Measurements from ENCODE around the gene TMEM60. TPM values are rescaled to one million over a fixed set of nuclear protein-coding genes. Genes with fewer than 3 reads are reported as not detected.
A peak's percentile ranks its signal among the peaks of the same experiment; 100 is the strongest.
"Not testable (repeated sequence)": the region's sequence is repeated elsewhere in the genome, so short reads cannot be mapped to it uniquely, and the experiment has no call there.

TMEM60 gene
- total RNA-seq, 2 donors from 2014 or later: 18.3 to 20.3 TPM

DNA sequence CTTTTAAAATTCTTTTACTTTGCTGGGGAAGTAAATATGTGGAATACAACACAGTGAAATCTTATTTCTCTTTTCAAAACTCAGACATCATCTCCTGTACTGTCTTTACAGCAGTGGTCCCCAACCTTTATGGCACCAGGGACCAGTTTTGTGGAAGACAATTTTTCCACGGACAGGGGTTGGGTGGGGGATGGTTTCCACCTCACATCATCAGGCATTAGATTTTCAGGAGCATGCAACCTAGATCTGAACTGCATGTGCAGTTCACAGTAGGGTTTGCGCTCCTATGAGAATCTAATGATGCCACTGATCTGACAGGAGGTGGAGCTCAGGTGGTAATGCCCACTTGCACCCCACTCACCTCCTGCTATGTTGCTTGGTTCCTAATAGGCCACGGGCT, 12.2 kb downstream of the TMEM60 start:
- no peak for DNase-seq
- intact Hi-C loops (cut with DNase I, micrococcal nuclease): no loop called here
- no peak for ATAC-seq

DNA sequence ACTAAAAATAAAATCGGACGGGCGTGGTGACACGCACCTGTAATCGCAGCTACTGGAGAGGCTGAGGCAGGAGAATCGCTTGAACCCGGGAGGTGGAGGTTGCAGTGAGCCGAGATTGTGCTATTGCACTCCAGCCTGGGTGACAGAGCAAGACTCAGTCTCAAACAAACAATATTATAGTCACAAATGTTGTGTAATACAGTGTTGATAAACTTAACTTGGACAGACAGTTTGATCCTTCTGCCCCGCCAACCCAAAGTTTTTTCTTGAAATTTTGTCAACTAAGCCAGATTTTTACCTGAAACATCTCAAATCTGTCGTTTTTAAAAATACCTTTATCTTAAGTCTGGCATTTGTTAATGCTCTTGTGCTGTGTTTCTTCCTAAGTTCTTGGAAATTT, 13.8 kb downstream of the TMEM60 start:
- intact Hi-C loops (cut with DNase I, micrococcal nuclease); DNase-seq: not testable (repeated sequence)
- ATAC-seq: peak; percentile 9

- ATAC-seq (peak; percentile 94), DNase-seq (no peak)
- intact Hi-C loops (cut with DNase I, micrococcal nuclease): no loop called here
These were observed 14.7 kb downstream of the TMEM60 start for GRCh38 chr7:77783545-77783944.

DNA sequence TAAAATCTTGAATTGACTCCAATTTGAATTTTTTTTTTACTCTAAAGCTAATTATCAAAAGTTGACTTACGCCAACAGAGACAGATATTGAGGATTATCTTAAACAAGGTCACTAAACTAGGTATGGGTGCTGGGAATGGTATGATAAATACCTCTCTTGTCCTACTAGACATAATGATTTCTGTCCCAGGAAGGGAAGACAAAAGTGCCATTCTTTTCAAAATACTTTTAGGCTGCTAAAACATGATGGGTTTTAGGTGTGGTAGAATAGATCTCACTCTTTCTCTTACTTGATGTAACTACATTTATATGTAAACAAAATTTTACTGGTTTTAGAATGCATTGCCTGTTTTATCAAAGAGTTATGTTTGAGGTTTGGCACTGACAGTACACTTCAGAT, 15.1 kb downstream of the TMEM60 start:
- DNase-seq (no peak), ATAC-seq (peak; percentile 12)
- intact Hi-C loops (cut with DNase I, micrococcal nuclease): no loop called here

DNA sequence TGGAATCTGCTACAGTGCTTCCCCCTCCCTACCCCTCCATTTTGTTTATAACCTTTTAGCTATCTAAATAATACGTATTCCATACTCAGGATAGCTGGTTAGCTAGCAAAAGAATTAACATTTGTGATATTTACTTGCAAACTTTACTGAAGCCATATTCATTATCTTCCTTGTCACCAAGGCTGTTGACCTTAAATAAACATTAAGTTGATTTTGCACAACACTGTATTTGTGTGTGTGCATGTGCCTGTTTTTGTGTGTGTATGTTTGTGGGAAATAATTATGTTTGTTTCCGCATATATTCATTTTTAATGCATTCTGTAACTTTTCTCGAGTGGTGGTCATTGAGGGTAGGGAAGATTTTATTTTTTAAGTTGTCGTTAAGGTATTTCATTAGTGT, 15.9 kb downstream of the TMEM60 start:
- ATAC-seq (no peak), DNase-seq (no peak)
- intact Hi-C loops (cut with DNase I, micrococcal nuclease): no loop called here

- DNase-seq: no peak
- intact Hi-C loops (cut with DNase I, micrococcal nuclease): no loop called here
- no peak for ATAC-seq
These were observed 19.7 kb downstream of the TMEM60 start for GRCh38 chr7:77778535-77778934.

DNA sequence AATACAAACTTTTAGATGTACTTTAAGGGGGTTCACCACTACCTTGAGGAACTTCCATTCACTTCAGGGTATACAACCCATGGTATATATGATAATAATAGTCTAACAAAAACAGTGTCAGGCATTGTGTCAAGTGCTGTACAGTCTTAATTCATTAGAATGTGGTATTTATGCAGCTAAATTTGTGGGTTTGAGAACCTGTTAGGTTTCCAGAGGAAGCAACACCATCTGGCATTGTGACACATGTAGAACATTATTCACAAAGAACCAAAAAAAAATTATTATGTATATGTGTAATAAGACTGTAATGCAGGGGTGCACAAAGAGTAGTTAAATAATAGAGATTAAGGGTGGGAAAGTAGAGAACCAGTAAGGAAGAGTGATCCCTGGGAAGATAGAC, 26.3 kb downstream of the TMEM60 start:
- intact Hi-C loops (cut with DNase I, micrococcal nuclease): no loop called here
- ATAC-seq (no peak), DNase-seq (no peak)

GRCh38 chr7:77770316-77770715, 27.9 kb downstream of the TMEM60 start:
- no peak for DNase-seq
- no peak for ATAC-seq
- intact Hi-C loops (cut with DNase I, micrococcal nuclease): no loop called here

DNA sequence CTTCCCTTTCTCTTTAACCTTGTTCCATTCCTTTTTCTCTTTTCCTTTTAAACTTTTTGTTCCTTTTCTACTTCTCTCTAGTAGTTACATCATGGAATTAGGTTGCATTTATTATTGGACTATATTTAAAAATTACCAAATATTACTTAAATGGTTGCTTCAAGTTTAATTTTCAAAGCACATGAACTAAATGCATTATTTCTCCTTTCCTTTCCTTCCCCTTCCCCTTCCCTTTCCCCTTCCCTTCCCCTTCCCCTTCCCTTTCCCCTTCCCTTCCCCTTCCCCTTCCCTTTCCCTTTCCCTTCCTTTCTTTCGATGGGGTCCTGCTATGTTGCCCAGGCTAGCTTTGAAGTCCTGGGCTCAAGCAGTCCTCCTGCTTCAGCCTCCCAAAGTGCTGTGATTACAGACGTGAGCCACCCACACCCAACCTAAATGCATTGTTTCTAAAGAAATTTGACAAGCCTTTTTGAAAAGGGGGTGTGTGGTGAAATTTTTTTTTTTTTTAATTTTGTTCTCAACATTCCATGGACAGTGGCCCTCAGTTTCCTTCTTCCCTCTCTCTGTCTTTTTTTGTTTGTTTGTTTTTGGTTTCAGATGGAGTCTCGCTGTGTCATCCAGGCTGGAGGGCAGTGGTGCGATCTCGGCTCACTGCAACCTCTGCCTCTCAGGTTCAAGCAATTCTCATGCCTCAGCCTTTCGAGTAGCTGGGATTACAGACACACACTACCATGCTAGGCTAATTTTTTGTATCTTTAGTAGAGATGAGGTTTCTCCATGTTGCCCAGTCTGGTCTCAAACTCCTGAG, 31.2 kb downstream of the TMEM60 start:
- ATAC-seq (no peak), DNase-seq (no peak)
- intact Hi-C loops (cut with DNase I, micrococcal nuclease): no loop called here

DNA sequence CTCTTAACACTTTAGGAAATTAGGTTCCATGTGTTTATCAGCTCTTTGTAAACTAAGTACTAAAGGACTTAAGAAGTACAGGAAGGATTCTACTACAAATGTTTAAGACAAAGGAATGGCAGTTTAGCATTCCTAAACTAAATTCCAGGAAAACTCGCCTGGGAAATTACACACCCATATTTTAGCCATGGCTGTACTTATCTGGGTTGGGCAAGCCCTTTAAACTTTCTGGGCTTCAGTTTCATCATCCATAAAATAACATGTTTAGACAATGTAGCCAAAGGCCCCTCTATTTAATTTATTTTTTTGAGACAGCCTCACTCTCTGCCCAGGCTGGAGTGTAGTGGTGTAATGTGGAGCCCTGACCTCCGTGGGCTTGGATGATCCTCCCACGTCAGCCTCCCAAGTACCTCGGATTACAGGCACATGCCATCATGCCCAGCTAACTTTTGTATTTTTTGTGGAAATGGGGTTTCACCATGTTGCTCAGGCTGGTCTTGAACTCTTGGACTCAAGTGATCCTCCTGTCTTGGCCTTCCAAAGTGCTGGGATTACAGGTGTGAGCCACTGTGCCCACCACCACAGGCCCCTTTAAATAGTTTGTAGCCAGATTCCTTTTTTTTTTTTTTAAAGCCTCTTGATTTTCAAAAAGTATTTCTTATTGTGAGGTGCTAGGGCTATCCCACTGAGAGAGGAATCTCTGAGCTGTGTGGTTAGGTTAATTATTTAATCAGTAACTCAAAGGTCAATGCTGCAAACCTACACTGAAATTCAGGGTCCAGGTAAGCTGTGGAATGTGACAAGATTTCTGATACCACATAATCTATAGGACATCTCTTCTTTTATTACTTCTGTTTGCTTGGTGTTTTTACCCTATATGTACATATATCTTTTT, 32.1 kb downstream of the TMEM60 start:
- ATAC-seq (peak; percentile 90), DNase-seq (no peak)
- intact Hi-C loops (cut with DNase I, micrococcal nuclease): no loop called here

- intact Hi-C loops (cut with DNase I, micrococcal nuclease): no loop called here
- ATAC-seq (no peak), DNase-seq (no peak)
These were observed 32.8 kb downstream of the TMEM60 start for GRCh38 chr7:77765481-77765880.

GRCh38 chr7:77760809-77761453, 37.3 kb downstream of the TMEM60 start:
- ATAC-seq: no peak
- DNase-seq: no peak
- intact Hi-C loops (cut with DNase I, micrococcal nuclease): no loop called here

GRCh38 chr7:77759294-77759889, 38.8 kb downstream of the TMEM60 start:
- intact Hi-C loops (cut with DNase I, micrococcal nuclease): loop anchor here in 1 of 2 donors (5.0 kb wide), 1 partner anchor 102 kb away; no protein-coding TSS in a partner anchor
- DNase-seq (peak in 1 of 2 donors; percentile 62), ATAC-seq (peak; percentile 72)

DNA sequence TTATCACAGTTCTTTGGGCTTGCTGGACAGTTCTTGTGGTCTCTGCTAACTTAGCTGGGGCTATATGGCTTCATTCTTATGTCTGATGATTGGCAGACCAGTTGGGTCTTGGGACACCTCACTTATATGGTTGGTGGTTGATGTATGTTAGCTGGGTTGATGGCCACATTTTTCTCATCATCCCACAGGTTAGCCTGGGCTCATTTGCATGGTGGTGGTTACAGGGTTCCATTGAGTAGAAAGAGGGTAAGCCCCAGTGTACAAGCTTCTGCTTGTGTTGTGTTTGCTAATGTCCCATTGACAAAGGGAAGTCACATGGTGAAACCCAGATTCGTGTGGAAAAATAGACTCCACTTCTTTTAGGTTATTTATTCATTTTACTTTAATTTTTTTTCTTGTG, 40.6 kb downstream of the TMEM60 start:
- ATAC-seq (peak; percentile 16), DNase-seq (no peak)
- intact Hi-C loops (cut with DNase I, micrococcal nuclease): loop anchor here in 1 of 2 donors (5.0 kb wide), 1 partner anchor 100 kb away; no protein-coding TSS in a partner anchor

GRCh38 chr7:77753173-77753572, 45.1 kb downstream of the TMEM60 start:
- DNase-seq (no peak), ATAC-seq (no peak)
- intact Hi-C loops (cut with DNase I, micrococcal nuclease): no loop called here

DNA sequence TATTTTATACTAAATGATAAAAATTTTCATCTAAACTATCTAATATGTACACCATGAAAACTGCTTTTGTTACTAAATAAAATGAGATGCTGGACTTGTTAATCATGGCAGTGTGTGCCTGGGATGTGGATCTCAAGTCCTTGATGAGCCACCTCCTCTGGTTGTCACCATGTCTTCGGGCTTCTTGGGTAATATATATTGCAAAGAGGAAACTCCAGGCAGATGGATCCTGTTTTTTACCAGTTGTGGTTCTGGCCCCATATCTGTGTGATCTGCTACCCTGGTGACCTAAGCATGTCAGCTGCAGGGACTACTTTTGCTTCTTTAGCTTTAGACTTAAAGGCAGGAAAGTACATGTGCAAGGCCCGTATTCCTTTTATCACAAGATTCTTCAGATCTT, 46.2 kb downstream of the TMEM60 start:
- intact Hi-C loops (cut with DNase I, micrococcal nuclease): no loop called here
- no peak for ATAC-seq
- DNase-seq: no peak

- DNase-seq: no peak
- ATAC-seq: no peak
- intact Hi-C loops (cut with DNase I, micrococcal nuclease): no loop called here
These were observed 50.5 kb downstream of the TMEM60 start for GRCh38 chr7:77747718-77748117.

DNA sequence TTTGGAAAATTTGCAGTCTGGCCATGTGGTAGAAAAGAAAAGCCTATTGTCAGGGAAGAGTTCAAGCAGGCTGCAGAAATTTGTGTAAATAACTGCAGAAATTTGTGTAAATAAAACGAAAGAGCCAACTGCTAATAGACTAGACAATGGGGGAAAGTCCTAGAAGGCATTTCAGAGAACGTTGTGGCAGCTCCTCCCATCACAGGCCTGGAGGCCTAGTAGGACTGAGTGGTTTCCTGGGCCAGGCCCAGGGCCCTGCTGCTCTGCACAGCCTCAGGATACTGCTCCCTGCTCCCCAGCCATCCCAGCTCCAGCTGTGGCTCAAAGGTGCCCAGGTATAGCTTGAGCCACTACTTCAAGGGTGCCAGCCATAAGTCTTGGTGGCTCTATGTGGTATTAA, 51.1 kb downstream of the TMEM60 start:
- ATAC-seq: no peak

DNA sequence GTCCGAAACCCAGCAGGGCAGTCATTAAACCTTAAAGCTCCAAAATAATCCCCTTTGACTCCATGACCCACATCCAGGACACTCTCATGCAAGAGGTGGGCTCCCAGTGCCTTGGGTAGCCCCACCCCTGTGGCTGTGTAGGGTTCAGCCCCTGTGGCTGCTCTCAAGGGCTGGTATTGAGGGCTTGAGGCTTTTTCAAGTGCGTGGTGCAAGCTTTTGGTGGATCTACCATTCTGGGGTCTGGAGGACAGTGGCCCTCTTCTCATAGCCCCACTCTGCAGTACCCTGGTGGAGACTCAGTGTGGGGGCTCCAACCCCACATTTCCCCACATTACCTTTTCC, 51.4 kb downstream of the TMEM60 start:
- ATAC-seq (no peak), DNase-seq (no peak)
- intact Hi-C loops (cut with DNase I, micrococcal nuclease): no loop called here

More for the DNA sequence above, 51.1 kb downstream of the TMEM60 start:
- intact Hi-C loops (cut with DNase I, micrococcal nuclease): no loop called here
- DNase-seq: no peak

Measured in left colon (tissue), 2 donors.